Naive thymus-derived CD4-positive, alpha-beta T cell (primary cell): ENCODE data around the gene TBC1D10A. TPM values are rescaled to one million over a fixed set of nuclear protein-coding genes. Genes with fewer than 3 reads are reported as not detected.

Experiments used
- ATAC-seq: fragments of 150-1000 bp; cut with Tn5 transposase; 2 replicates; pipeline ENCODE4 v1.10.0; 2021; ENCODE audit warnings: mild to moderate bottlenecking, moderate library complexity
- CTCF ChIA-PET: fragments of 350-600 bp; sonication (Branson Sonifier 250); formaldehyde crosslinking; loops from one replicate; lab custom pipeline; 2021; ENCODE audit warnings: antibody characterized with exemption; lab: Charles Lee
- POLR2A ChIA-PET: fragments of 350-600 bp; sonication (Branson Sonifier 250); formaldehyde crosslinking; loops from one replicate; lab custom pipeline; 2021; ENCODE audit warnings: antibody characterized with exemption, inconsistent platforms; lab: Charles Lee
- DNase-seq, 9 donors: peaks; one replicate each; pipeline versions ENCODE4 v3.0.0 to v3.0.0-alpha.2; 2020 to 2022; ENCODE audit warnings: mixed read lengths in 1 of 9
- H3K27ac ChIP-seq: one replicate; pipeline ENCODE4 v1.7.0; 2013; ENCODE audit warnings: mild to moderate bottlenecking, low read depth, low read length, moderate library complexity
- H3K27me3 ChIP-seq, 2 donors: one replicate each; pipeline ENCODE4 v1.7.0; 2013; ENCODE audit warnings: low read length in 2 of 2, mild to moderate bottlenecking in 2 of 2, moderate library complexity in 2 of 2; ENCODE audit not compliant: control insufficient read depth in 2 of 2, insufficient read depth in 2 of 2
- H3K36me3 ChIP-seq, 3 experiments: 1 replicate in 2 of 3; 2 replicates in 1 of 3; pipeline ENCODE4 v1.7.0; 2013; ENCODE audit warnings: low read length in 3 of 3, mild to moderate bottlenecking in 3 of 3, moderate library complexity in 1 of 3; ENCODE audit not compliant: insufficient read depth in 3 of 3, control insufficient read depth in 2 of 3
- H3K4me1 ChIP-seq, 2 donors: one replicate each; pipeline ENCODE4 v1.7.0; 2013; ENCODE audit warnings: low read length in 2 of 2, mild to moderate bottlenecking in 2 of 2, moderate library complexity in 1 of 2; ENCODE audit not compliant: control insufficient read depth in 2 of 2, insufficient read depth in 2 of 2
- H3K4me3 ChIP-seq: 2 replicates; pipeline ENCODE4 v1.7.0; 2013; ENCODE audit warnings: mild to moderate bottlenecking, low read length
- H3K9me3 ChIP-seq, 3 experiments: 1 replicate in 2 of 3; 2 replicates in 1 of 3; pipeline ENCODE4 v1.7.0; 2013; ENCODE audit warnings: low read length in 3 of 3; ENCODE audit not compliant: control insufficient read depth in 2 of 3
- H3K27ac Mint-ChIP-seq, 9 donors: one replicate each; pipeline ENCODE4 v1.8.0; 2020 to 2022; ENCODE audit warnings: mixed read lengths in 9 of 9, mild to moderate bottlenecking in 8 of 9, moderate library complexity in 5 of 9, inconsistent platforms in 2 of 9
- H3K27me3 Mint-ChIP-seq, 5 donors: one replicate each; pipeline ENCODE4 v1.8.0; 2021 to 2022; ENCODE audit warnings: mixed read lengths in 5 of 5, mild to moderate bottlenecking in 1 of 5
- H3K36me3 Mint-ChIP-seq, 5 donors: one replicate each; pipeline ENCODE4 v1.8.0; 2020 to 2022; ENCODE audit warnings: mixed read lengths in 5 of 5, mild to moderate bottlenecking in 3 of 5, inconsistent platforms in 1 of 5
- H3K4me1 Mint-ChIP-seq, 7 donors: one replicate each; pipeline ENCODE4 v1.8.0; 2020 to 2022; ENCODE audit warnings: mixed read lengths in 7 of 7, mild to moderate bottlenecking in 3 of 7, inconsistent platforms in 1 of 7
- H3K4me3 Mint-ChIP-seq, 10 donors: one replicate each; pipeline ENCODE4 v1.8.0; 2020 to 2022; ENCODE audit warnings: mild to moderate bottlenecking in 10 of 10, mixed read lengths in 10 of 10, moderate library complexity in 6 of 10, inconsistent platforms in 2 of 10
- H3K9me3 Mint-ChIP-seq, 11 donors: one replicate each; pipeline ENCODE4 v1.8.0; 2020 to 2022; ENCODE audit warnings: mixed read lengths in 11 of 11, mild to moderate bottlenecking in 4 of 11, inconsistent platforms in 1 of 11, moderate library complexity in 1 of 11
- intact Hi-C, 2 donors: fragments of 100-400 bp; cut with micrococcal nuclease; formaldehyde crosslinking; loops; one replicate each; pipeline ENCODE4 v1.15.1; 2023
- polyA plus RNA-seq, 2 donors: library from polyadenylated mRNA; unstranded; fragments of 300-500 nt; fragmentation: Illumina TruSeq; gene quantifications; one replicate each; pipeline ENCODE4 v1.2.3, GENCODE V29; 2021
- total RNA-seq, 6 experiments: library from RNA in 5 of 6; stranded (reverse) in 5 of 6; gene quantifications; 1 replicate in 5 of 6; 2 replicates in 1 of 6; pipeline ENCODE4 v1.2.3 and lab custom pipeline; 2021 to 2026

Gene TBC1D10A
- total and polyA plus RNA-seq, 7 experiments from 2014 or later, result 47.2 to 84.7 (median 70.9) TPM

GRCh38 chr22:30284666-30285065 lies 42.1 kb downstream of the TBC1D10A start:
- Histone ChIP-seq H3K9me3 (no peaks in the 10 kb centered on the region), H3K27ac (no peak overlapping the region), H3K4me3 (no peak overlapping the region), H3K27me3 (no peaks in the 10 kb centered on the region), H3K36me3 (peaks cover 0 to 15% (median 0%) of the 10 kb centered on the region in 3 experiments), H3K4me1 (peaks cover 15 to 21% of the 10 kb centered on the region in 2 donors)
- Mint-ChIP-seq H3K4me3 (peak overlapping the region in 1 of 10 donors; percentile 10), H3K27me3 (no peaks in the 10 kb centered on the region), H3K9me3 (no peaks in the 10 kb centered on the region), H3K4me1 (peaks cover 16 to 54% (median 21%) of the 10 kb centered on the region in 7 donors), H3K27ac (peak overlapping the region in 1 of 9 donors; percentile 82), H3K36me3 (peaks cover 0 to 16% (median 7%) of the 10 kb centered on the region in 5 donors)
- ChIA-PET CTCF (interaction anchor here (1.5 to 8.8 kb wide), 4 partner anchors 19 to 106 kb away, joined by 8 to 85 read pairs (median 12); partner anchors contain the start of genes OSM and RNF215), POLR2A (interaction anchor here (1.5 to 32.8 kb wide), 3 partner anchors 15 to 36 kb away, joined by 4 to 1265 read pairs (median 7); partner anchors contain the start of gene TBC1D10A)
- intact Hi-C loops, result loop anchor here in 1 of 2 donors (5.0 kb wide), 1 partner anchor 798 kb away; the partner anchor contains the start of gene SMTN
- ATAC-seq, result no peak
- DNase-seq, result no peak

DNA sequence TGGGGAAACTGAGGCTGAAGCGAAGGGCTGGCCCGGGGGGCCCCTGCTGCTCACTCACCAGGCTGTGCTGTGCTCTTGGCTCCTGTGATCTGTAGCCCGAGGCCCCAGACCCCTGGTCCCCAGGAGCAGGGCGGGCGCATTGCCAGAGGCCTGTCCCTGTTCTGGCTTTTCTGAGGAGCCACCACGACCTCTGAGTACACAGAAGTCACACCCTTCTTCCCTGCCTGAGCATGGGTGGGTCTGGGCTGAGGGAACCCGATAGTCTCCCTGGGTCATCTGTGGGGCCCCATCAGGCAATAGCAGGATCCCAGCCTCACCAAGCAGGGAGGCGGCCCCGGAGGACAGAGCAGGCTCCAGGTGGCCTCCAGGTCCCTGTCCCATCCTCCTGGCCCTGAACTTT lies 42.6 kb downstream of the TBC1D10A start:
- Histone ChIP-seq H3K27ac (no peak overlapping the region), H3K27me3 (no peaks in the 10 kb centered on the region), H3K4me1 (peaks cover 15 to 21% of the 10 kb centered on the region in 2 donors), H3K9me3 (no peaks in the 10 kb centered on the region), H3K36me3 (peaks cover 0 to 15% (median 0%) of the 10 kb centered on the region in 3 experiments), H3K4me3 (no peak overlapping the region)
- peaks cover 19 to 58% (median 23%) of the 10 kb centered on the region in 7 donors for H3K4me1 Mint-ChIP-seq
- ATAC-seq (no peak), DNase-seq (no peak)
- intact Hi-C loops, result no loop called here
- H3K9me3 Mint-ChIP-seq, result no peaks in the 10 kb centered on the region
- CTCF ChIA-PET, result interaction anchor here (0.5 to 8.8 kb wide), 6 partner anchors 19 to 107 kb away, joined by 4 to 85 read pairs (median 8); partner anchors contain the start of gene OSM
- H3K36me3 Mint-ChIP-seq, result peaks cover 0 to 18% (median 7%) of the 10 kb centered on the region in 5 donors
- peak overlapping the region in 1 of 9 donors; percentile 16 for H3K27ac Mint-ChIP-seq
- H3K4me3 Mint-ChIP-seq, result peak overlapping the region in 1 of 10 donors; percentile 44
- POLR2A ChIA-PET, result interaction anchor here (1.7 to 2.5 kb wide), 2 partner anchors 17 to 20 kb away, joined by 3 to 7 read pairs; no protein-coding TSS in a partner anchor
- no peaks in the 10 kb centered on the region for H3K27me3 Mint-ChIP-seq

DNA sequence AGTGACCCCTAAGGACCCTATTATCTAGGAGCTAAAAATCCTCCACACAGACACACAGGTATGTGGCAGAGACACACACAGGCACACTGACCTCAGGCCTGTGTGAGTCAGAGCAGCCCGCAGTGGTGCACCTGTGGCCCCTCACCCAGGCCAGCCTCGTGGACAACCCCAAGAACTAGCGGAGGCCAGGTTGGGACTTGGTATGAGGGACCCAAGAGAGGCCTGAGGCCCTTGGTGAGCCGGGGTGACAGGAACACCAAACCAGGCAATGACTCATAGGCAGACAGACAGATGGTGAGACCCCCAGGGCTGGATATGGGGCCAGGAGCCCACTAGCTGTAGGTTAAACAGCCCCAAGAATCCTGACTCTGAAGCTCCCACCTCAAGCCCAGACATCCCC lies 43.4 kb downstream of the TBC1D10A start:
- ChIA-PET CTCF (interaction anchor here (0.5 to 8.8 kb wide), 6 partner anchors 18 to 175 kb away, joined by 3 to 85 read pairs (median 4); partner anchors contain the start of gene OSM), POLR2A (interaction anchor here (0.7 to 2.5 kb wide), 3 partner anchors 16 to 141 kb away, joined by 3 to 7 read pairs (median 3); no protein-coding TSS in a partner anchor)
- H3K4me1 ChIP-seq, result peaks cover 9 to 15% of the 10 kb centered on the region in 2 donors
- no peaks in the 10 kb centered on the region for H3K27me3 ChIP-seq
- ATAC-seq (no peak), DNase-seq (no peak)
- no peak overlapping the region for H3K27ac ChIP-seq
- H3K27ac Mint-ChIP-seq, result peak overlapping the region in 1 of 9 donors; percentile 73
- peaks cover 0 to 22% (median 7%) of the 10 kb centered on the region in 5 donors for H3K36me3 Mint-ChIP-seq
- no peak overlapping the region for H3K4me3 ChIP-seq
- H3K9me3 ChIP-seq, result no peaks in the 10 kb centered on the region
- H3K36me3 ChIP-seq, result peaks cover 0 to 15% (median 0%) of the 10 kb centered on the region in 3 experiments
- H3K4me1 Mint-ChIP-seq, result peaks cover 20 to 62% (median 25%) of the 10 kb centered on the region in 7 donors
- no peaks in the 10 kb centered on the region for H3K27me3 Mint-ChIP-seq
- H3K9me3 Mint-ChIP-seq, result peaks cover 0 to 2% (median 0%) of the 10 kb centered on the region in 11 donors
- peak overlapping the region in 1 of 10 donors; percentile 70 for H3K4me3 Mint-ChIP-seq
- intact Hi-C loops, result no loop called here

DNA sequence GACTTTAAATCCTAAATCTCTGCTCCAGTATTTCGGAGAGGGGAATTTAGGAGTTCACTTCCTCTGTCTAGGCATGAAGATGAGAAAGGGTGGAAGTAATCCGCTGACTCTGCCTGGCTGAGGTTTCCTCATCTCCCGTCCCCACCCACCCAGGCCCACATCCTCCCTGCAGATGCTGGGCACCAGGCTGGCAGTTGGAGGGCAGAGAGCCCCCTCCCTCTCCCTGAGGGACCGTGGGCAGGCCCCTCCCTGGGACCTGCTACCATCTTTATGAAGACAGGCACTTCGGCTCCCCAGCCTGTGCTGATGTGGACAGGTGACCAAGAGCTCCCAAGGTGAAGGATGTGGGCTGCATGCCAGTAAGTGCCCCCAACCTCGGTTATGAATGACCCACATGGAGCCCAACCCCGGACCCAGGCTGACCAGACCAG lies 44.1 kb downstream of the TBC1D10A start:
- Mint-ChIP-seq H3K27me3 (no peaks in the 10 kb centered on the region), H3K27ac (peak overlapping the region in 1 of 9 donors; percentile 73), H3K4me3 (peak overlapping the region in 1 of 10 donors; percentile 70), H3K9me3 (peaks cover 0 to 2% (median 0%) of the 10 kb centered on the region in 11 donors), H3K36me3 (peaks cover 0 to 25% (median 7%) of the 10 kb centered on the region in 5 donors), H3K4me1 (peaks cover 17 to 62% (median 24%) of the 10 kb centered on the region in 7 donors)
- ATAC-seq, result no peak
- no peak for DNase-seq
- CTCF ChIA-PET, result interaction anchor here (0.9 to 8.8 kb wide), 5 partner anchors 17 to 174 kb away, joined by 3 to 85 read pairs (median 5); partner anchors contain the start of gene OSM
- no peaks in the 10 kb centered on the region for H3K27me3 ChIP-seq
- H3K36me3 ChIP-seq, result peaks cover 0 to 15% (median 0%) of the 10 kb centered on the region in 3 experiments
- intact Hi-C loops, result no loop called here
- POLR2A ChIA-PET, result interaction anchor here (1.3 to 2.5 kb wide), 3 partner anchors 8 to 18 kb away, joined by 3 to 7 read pairs (median 3); no protein-coding TSS in a partner anchor
- H3K9me3 ChIP-seq, result no peaks in the 10 kb centered on the region
- peaks cover 2 to 10% of the 10 kb centered on the region in 2 donors for H3K4me1 ChIP-seq
- H3K27ac ChIP-seq, result no peak overlapping the region
- H3K4me3 ChIP-seq, result no peak overlapping the region

DNA sequence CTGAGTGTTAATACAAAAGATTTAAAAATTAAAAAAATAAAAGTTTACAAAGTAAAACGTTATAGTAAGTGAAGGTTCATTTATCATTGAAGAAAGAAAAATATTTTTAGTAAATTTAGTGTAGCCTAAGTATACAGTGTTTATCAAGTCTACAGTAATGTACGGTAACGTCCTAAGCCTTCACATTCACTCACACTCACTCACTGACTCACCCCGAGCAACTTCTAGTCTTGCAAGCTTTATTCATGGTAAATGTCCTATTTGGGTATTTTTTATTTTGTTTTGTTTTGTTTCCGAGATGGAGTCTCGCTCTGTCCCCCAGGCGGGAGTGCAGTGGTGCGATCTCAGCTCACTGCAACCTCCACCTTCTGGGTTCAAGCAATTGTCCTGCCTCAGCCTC lies 46.2 kb downstream of the TBC1D10A start:
- no peaks in the 10 kb centered on the region for H3K27me3 ChIP-seq
- H3K9me3 Mint-ChIP-seq, result peaks cover 0 to 2% (median 0%) of the 10 kb centered on the region in 11 donors
- peaks cover 0 to 5% (median 0%) of the 10 kb centered on the region in 3 experiments for H3K36me3 ChIP-seq
- intact Hi-C loops, result no loop called here
- peaks cover 0 to 31% (median 5%) of the 10 kb centered on the region in 5 donors for H3K36me3 Mint-ChIP-seq
- H3K4me1 Mint-ChIP-seq, result peaks cover 22 to 68% (median 36%) of the 10 kb centered on the region in 7 donors
- H3K4me3 Mint-ChIP-seq, result no peak overlapping the region
- DNase-seq (no peak), ATAC-seq (no peak)
- H3K9me3 ChIP-seq, result no peaks in the 10 kb centered on the region
- H3K27ac ChIP-seq, result no peak overlapping the region
- no peaks in the 10 kb centered on the region for H3K27me3 Mint-ChIP-seq
- no peak overlapping the region for H3K4me3 ChIP-seq
- no peak overlapping the region for H3K27ac Mint-ChIP-seq
- peaks cover 5 to 20% of the 10 kb centered on the region in 2 donors for H3K4me1 ChIP-seq
- POLR2A ChIA-PET, result interaction anchor here (0.6 to 1.4 kb wide), 5 partner anchors 9 to 225 kb away, joined by 3 to 5 read pairs (median 3); partner anchors contain the start of gene CASTOR1
- CTCF ChIA-PET, result interaction anchor here (0.8 to 1.3 kb wide), 2 partner anchors 109 to 172 kb away, joined by 4 to 5 read pairs; no protein-coding TSS in a partner anchor

GRCh38 chr22:30279932-30280331 lies 46.8 kb downstream of the TBC1D10A start:
- CTCF ChIA-PET, result interaction anchor here (0.8 to 1.5 kb wide), 4 partner anchors 8 to 172 kb away, joined by 3 to 7 read pairs (median 4); no protein-coding TSS in a partner anchor
- Mint-ChIP-seq H3K4me3 (peak overlapping the region in 1 of 10 donors; percentile 37), H3K27me3 (no peaks in the 10 kb centered on the region), H3K36me3 (peaks cover 0 to 33% (median 3%) of the 10 kb centered on the region in 5 donors), H3K4me1 (peaks cover 27 to 69% (median 38%) of the 10 kb centered on the region in 7 donors), H3K9me3 (peaks cover 0 to 2% (median 0%) of the 10 kb centered on the region in 11 donors), H3K27ac (no peak overlapping the region)
- Histone ChIP-seq H3K4me3 (no peak overlapping the region), H3K36me3 (no peaks in the 10 kb centered on the region), H3K4me1 (peaks cover 5 to 24% of the 10 kb centered on the region in 2 donors), H3K27me3 (no peaks in the 10 kb centered on the region), H3K9me3 (no peaks in the 10 kb centered on the region), H3K27ac (no peak overlapping the region)
- intact Hi-C loops, result no loop called here
- POLR2A ChIA-PET, result interaction anchor here (0.6 to 2.6 kb wide), 4 partner anchors 9 to 176 kb away, joined by 3 to 11 read pairs (median 4); partner anchors contain the start of genes CASTOR1 and OSM
- DNase-seq (no peak), ATAC-seq (no peak)
